Sciatic nerve (tissue), 2 donors: ENCODE results near the gene MRPL19. TPM values are rescaled to one million over a fixed set of nuclear protein-coding genes. Genes with fewer than 3 reads are reported as not detected.
"Not testable (repeated sequence)": the region's sequence is repeated elsewhere in the genome, so short reads cannot be mapped to it uniquely, and the experiment has no call there.

Experiments used
- ATAC-seq: fragments of 200-7000 bp; cut with Tn5 transposase; one replicate; pipeline ENCODE4 v1.9.1; 2020; ENCODE audit warnings: mild to moderate bottlenecking, moderate library complexity
- DNase-seq: peaks from one replicate; pipeline ENCODE4 v3.0.0-alpha.2; 2020; ENCODE audit warnings: low spot score
- intact Hi-C: fragments of 100-400 bp; cut with DNase I; formaldehyde crosslinking; loops from one replicate; pipeline ENCODE4 v1.14.2; 2022
- total RNA-seq: library from RNA; stranded (reverse); fragmentation: NEBNext Ultra II Directional; extraction: Animal tissue kit (Norgen Biotek cat#: 25700); gene quantifications from one replicate; pipeline ENCODE4 v1.2.1, GENCODE V29; 2021
- donor health status: DM: no; HTN: no; CAD: no.
- donor health status: DM: no; HTN: no; CAD: no.

MRPL19 gene
- total RNA-seq, 1 donor from 2014 or later = 48.3 TPM

DNA sequence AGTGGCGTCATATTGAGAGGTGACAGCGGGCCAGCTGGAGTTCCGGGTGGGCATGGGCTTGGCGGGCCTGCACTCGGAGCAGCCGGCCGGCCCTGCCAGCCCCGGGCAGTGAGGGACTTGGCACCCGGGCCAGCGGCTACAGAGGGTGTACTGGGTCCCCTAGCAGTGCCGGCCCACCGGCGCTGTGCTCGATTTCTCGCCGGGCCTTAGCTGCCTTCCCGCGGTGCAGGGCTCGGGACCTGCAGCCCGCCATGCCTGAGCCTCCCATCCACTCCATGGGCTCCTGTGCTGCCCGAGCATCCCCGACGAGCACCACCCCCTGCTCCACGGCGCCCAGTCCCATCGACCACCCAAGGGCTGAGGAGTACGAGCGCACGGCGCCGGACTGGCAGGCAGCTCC lies 65.0 kb downstream of the MRPL19 start:
- ATAC-seq, DNase-seq, intact Hi-C loops: not testable (repeated sequence)

DNA sequence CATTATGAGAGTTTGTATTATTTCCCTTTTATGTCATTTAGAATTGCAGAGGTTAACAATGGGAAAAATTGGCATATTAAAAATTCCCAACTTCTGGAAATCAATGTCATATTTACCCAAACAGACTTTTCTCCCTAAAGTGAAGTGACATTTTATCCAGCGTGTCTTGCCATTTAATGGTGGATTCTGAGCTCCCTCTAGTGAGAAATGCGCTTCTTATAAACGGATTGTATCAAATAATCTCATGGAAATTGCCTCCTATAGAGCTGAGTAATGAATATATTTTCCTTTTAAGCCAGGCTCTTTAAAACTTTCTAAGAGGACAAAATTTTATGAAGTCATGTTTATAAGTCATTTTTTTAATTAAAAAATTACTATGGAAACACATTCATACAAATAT lies 69.8 kb downstream of the MRPL19 start:
- intact Hi-C loops = no loop called here
- no peak for DNase-seq
- no peak for ATAC-seq

DNA sequence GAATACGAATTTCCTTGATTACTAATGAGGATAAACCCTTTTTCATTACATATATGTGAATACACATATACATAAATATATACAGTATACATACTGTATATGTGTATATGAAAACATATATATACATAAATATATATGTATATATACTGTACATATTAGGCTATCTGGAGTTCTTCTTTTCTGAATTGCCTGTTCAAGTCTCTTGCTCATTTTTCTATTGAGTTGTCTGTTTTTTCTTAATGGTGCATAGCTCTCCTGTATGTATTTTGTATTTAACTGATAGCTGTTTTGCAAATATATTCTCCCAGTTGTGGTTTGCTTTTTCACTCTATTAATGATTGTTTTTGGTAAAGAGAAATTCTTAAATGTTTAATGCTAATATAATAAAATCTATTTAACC lies 73.0 kb downstream of the MRPL19 start:
- intact Hi-C loops = no loop called here
- DNase-seq (no peak), ATAC-seq (no peak)

GRCh38 chr2:75720525-75720924 lies 73.9 kb downstream of the MRPL19 start:
- ATAC-seq (no peak), DNase-seq (no peak)
- intact Hi-C loops = no loop called here

DNA sequence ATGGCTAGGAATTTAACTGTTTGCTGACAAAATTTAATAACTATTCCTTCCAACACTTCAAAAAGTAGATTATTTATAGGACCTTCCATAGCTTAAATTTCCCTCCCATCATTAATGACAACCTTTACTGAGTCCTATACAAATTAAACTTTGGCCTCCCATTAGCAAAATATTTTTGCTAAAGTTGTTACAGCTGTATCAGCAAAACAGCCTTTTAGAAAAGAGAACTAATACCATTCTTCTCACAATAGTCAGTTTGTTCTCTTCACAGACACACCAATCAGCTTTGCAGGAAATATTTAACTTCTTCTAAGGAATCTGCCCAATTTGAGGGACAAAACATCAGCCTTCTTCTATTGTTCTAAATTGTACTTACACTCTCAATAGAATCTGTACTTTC lies 76.1 kb downstream of the MRPL19 start:
- no peak for ATAC-seq
- intact Hi-C loops = no loop called here
- no peak for DNase-seq

- DNase-seq (no peak), ATAC-seq (no peak)
- intact Hi-C loops = no loop called here
Observed at GRCh38 chr2:75728614-75729419, 82.2 kb downstream of the MRPL19 start.

DNA sequence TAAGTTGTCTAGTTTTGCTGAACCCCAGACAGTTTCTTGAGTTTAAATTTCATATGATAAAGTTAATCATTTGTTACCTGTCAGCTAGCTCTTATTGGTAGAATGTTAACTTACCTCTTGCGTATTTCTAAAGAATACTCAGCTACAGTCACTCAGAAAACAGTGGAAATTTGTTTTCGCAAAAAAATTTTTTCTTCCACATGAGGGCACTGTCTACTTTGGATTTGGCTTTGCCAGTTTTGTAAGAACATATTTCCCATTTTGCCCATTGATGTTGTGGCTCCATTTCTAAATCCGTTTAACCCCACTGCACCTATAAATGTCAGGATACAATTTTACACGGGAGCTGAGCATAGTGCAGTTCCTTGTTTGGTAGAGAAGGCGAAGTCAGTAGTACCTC lies 83.3 kb downstream of the MRPL19 start:
- intact Hi-C loops = no loop called here
- no peak for DNase-seq
- ATAC-seq = no peak

DNA sequence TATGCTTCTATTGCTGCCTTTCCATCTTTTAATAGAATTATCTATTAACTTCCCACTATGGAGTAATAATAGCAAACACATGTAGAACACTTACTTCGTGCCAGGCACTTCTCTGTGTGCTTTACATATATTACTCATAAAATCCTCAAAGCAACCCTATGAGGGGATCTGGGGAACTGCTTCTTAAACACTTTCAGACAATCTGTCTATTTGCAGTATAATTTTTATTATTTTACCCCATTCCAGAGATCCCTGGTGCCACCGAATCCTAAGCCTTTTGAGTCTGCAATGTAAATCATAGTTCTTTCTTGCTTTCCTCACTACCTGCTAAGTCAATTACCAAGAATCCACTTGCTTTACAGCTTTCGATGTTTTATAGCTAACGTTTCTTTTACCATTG lies 89.7 kb downstream of the MRPL19 start:
- no peak for ATAC-seq
- DNase-seq = no peak
- intact Hi-C loops = no loop called here

DNA sequence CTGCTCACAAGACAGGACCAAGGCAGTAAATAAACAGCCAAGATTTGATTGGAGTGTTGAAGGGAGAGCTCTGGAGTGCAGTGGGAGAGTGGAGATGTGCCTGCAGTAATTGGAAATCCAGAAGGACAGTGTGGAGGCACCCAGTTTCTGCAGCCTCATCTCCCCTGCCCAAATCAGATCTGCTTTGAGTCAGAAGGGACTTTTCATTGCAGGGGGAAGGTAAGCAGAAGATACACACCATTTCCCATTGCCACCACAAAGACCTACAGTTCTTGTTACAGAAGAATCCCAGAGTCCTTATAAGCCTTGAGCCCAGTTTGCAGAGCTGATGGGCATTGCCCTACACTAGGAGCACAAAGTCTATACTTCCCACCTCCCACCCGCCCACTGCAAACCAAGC lies 91.4 kb downstream of the MRPL19 start:
- intact Hi-C loops = no loop called here
- ATAC-seq = no peak
- no peak for DNase-seq

Other genes with a start within 250 kb of the MRPL19 start
- gene EVA1A, start 85.8 kb upstream of the MRPL19 start, total RNA-seq = 4.8 TPM
- gene GCFC2, start 64.1 kb downstream of the MRPL19 start, total RNA-seq = 27.0 TPM